Astrocyte (in vitro differentiated cells and primary cell): ENCODE results near the gene DSG1. TPM values are rescaled to one million over a fixed set of nuclear protein-coding genes. Genes with fewer than 3 reads are reported as not detected.

Experiments
- DNase-seq: peaks from one replicate; pipeline ENCODE4 v3.0.0-alpha.2; 2010; ENCODE audit warnings: low read depth
- FAIRE-seq: peaks from 2 replicates; lab custom pipeline; 2011; peaks lifted over from hg19 to GRCh38; lab: Jason Lieb, UNC
- H2AFZ ChIP-seq: 2 replicates; pipeline ENCODE4 v1.6.0; 2012; ENCODE audit warnings: low read depth, low read length, inconsistent platforms
- H3K27ac ChIP-seq: 2 replicates; pipeline ENCODE4 v1.5.1; 2011; ENCODE audit warnings: low read depth, low read length, inconsistent platforms
- H3K27me3 ChIP-seq: 2 replicates; pipeline ENCODE4 v1.6.0; 2011; ENCODE audit warnings: low read length, inconsistent platforms; ENCODE audit not compliant: insufficient read depth
- H3K36me3 ChIP-seq: 2 replicates; pipeline ENCODE4 v1.5.1; 2011; ENCODE audit warnings: low read length, inconsistent platforms; ENCODE audit not compliant: insufficient read depth
- H3K4me1 ChIP-seq: 2 replicates; pipeline ENCODE4 v1.5.1; 2011; ENCODE audit warnings: low read length, inconsistent platforms; ENCODE audit not compliant: insufficient read depth
- H3K4me2 ChIP-seq: 2 replicates; pipeline ENCODE4 v1.6.0; 2012; ENCODE audit warnings: low read length, inconsistent platforms
- H3K4me3 ChIP-seq: 2 replicates; pipeline ENCODE4 v1.5.1; 2011; ENCODE audit warnings: low read depth, mild to moderate bottlenecking, low read length, inconsistent platforms; ENCODE audit not compliant: insufficient read depth
- H3K79me2 ChIP-seq: 2 replicates; pipeline ENCODE4 v1.6.0; 2012; ENCODE audit warnings: mild to moderate bottlenecking, low read length, inconsistent platforms; ENCODE audit not compliant: insufficient read depth
- H3K9ac ChIP-seq: 2 replicates; pipeline ENCODE4 v1.6.0; 2012; ENCODE audit warnings: mild to moderate bottlenecking, low read length, inconsistent platforms
- H3K9me3 ChIP-seq: 2 replicates; pipeline ENCODE4 v1.5.1; 2012; ENCODE audit warnings: low read depth, mild to moderate bottlenecking, low read length, inconsistent platforms; ENCODE audit not compliant: insufficient read depth
- H4K20me1 ChIP-seq: 2 replicates; pipeline ENCODE4 v1.6.0; 2012; ENCODE audit warnings: low read length, inconsistent platforms; ENCODE audit not compliant: insufficient read depth
- H3K27ac Mint-ChIP-seq: one replicate; pipeline ENCODE4 v1.8.0; 2021; ENCODE audit warnings: mild to moderate bottlenecking, mixed read lengths; ENCODE audit not compliant: unreplicated experiment
- H3K27me3 Mint-ChIP-seq: one replicate; pipeline ENCODE4 v1.8.0; 2021; ENCODE audit warnings: low read depth, mixed read lengths; ENCODE audit not compliant: unreplicated experiment
- H3K36me3 Mint-ChIP-seq: one replicate; pipeline ENCODE4 v1.8.0; 2021; ENCODE audit warnings: low read depth, mixed read lengths; ENCODE audit not compliant: unreplicated experiment
- H3K4me1 Mint-ChIP-seq: one replicate; pipeline ENCODE4 v1.8.0; 2021; ENCODE audit warnings: low read depth, mixed read lengths; ENCODE audit not compliant: unreplicated experiment
- H3K4me3 Mint-ChIP-seq: one replicate; pipeline ENCODE4 v1.8.0; 2021; ENCODE audit warnings: mild to moderate bottlenecking, moderate library complexity, mixed read lengths; ENCODE audit not compliant: unreplicated experiment
- H3K9me3 Mint-ChIP-seq: one replicate; pipeline ENCODE4 v1.8.0; 2021; ENCODE audit warnings: mild to moderate bottlenecking, mixed read lengths; ENCODE audit not compliant: unreplicated experiment
- CTCF ChIP-seq: IDR thresholded peaks from 2 replicates; pipeline ENCODE4 v1.5.1; 2011; ENCODE audit warnings: low read depth, mild to moderate bottlenecking, inconsistent platforms, low read length, moderate library complexity; ENCODE audit not compliant: insufficient read depth
- EZH2 ChIP-seq: IDR thresholded peaks from 2 replicates; pipeline ENCODE4 v1.6.1; 2012; ENCODE audit warnings: mild to moderate bottlenecking, low read length, inconsistent platforms; ENCODE audit not compliant: insufficient read depth
- total RNA-seq: library from RNA; stranded (reverse); gene quantifications from 2 replicates; pipeline ENCODE4 v1.2.1, GENCODE V29; 2021

DSG1 gene
- total RNA-seq, 1 donor from 2014 or later: 0.05 TPM

GRCh38 chr18:31386741-31387140 lies 68.8 kb downstream of the DSG1 start:
- no peak overlapping the region for H3K9ac ChIP-seq
- H3K4me1 ChIP-seq: no peaks in the 10 kb centered on the region
- no peak overlapping the region for H3K4me3 ChIP-seq
- H4K20me1 ChIP-seq: no peaks in the 10 kb centered on the region
- H2AFZ ChIP-seq: no peak overlapping the region
- H3K9me3 ChIP-seq: no peaks in the 10 kb centered on the region
- Mint-ChIP-seq H3K4me3 (no peak overlapping the region), H3K36me3 (no peaks in the 10 kb centered on the region), H3K27ac (no peak overlapping the region), H3K4me1 (no peaks in the 10 kb centered on the region), H3K27me3 (no peaks in the 10 kb centered on the region), H3K9me3 (no peaks in the 10 kb centered on the region)
- H3K27ac ChIP-seq: no peak overlapping the region
- DNase-seq (peak; percentile 64), FAIRE-seq (no peak)
- H3K27me3 ChIP-seq: no peaks in the 10 kb centered on the region
- no peak overlapping the region for H3K4me2 ChIP-seq
- no peaks in the 10 kb centered on the region for H3K36me3 ChIP-seq
- TF ChIP-seq EZH2 (no peak), CTCF (no peak)
- H3K79me2 ChIP-seq: no peaks in the 10 kb centered on the region

DNA sequence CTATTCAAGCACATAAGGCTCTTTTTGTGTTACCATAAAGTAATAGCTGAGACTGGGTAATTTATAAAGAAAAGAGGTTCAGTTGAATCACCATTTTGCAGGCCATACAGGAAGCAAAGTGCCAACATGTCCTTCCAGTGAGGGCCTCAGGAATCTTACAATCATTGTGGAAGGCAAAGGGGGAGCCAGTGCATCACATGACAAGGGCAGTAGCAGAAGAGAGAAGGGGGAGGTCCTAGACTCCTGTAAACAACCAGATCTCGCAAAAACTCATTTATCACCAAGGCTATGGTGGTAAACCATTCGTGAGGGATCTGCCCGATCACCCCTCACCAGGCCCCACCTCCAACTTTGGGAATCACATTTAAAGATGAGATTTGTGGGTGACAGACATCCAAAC lies 75.3 kb downstream of the DSG1 start:
- no peak overlapping the region for H3K9ac ChIP-seq
- H3K36me3 ChIP-seq: no peaks in the 10 kb centered on the region
- no peak for FAIRE-seq
- no peaks in the 10 kb centered on the region for H3K79me2 ChIP-seq
- H2AFZ ChIP-seq: no peak overlapping the region
- H4K20me1 ChIP-seq: no peaks in the 10 kb centered on the region
- no peak overlapping the region for H3K27ac ChIP-seq
- H3K4me3 ChIP-seq: no peak overlapping the region
- Mint-ChIP-seq H3K27me3 (no peaks in the 10 kb centered on the region), H3K4me3 (no peak overlapping the region), H3K27ac (no peak overlapping the region), H3K9me3 (no peaks in the 10 kb centered on the region), H3K36me3 (no peaks in the 10 kb centered on the region), H3K4me1 (peaks cover 4% of the 10 kb centered on the region)
- H3K4me2 ChIP-seq: no peak overlapping the region
- H3K27me3 ChIP-seq: no peaks in the 10 kb centered on the region
- H3K4me1 ChIP-seq: no peaks in the 10 kb centered on the region
- no peak for DNase-seq
- H3K9me3 ChIP-seq: no peaks in the 10 kb centered on the region
- TF ChIP-seq CTCF (no peak), EZH2 (no peak)

DNA sequence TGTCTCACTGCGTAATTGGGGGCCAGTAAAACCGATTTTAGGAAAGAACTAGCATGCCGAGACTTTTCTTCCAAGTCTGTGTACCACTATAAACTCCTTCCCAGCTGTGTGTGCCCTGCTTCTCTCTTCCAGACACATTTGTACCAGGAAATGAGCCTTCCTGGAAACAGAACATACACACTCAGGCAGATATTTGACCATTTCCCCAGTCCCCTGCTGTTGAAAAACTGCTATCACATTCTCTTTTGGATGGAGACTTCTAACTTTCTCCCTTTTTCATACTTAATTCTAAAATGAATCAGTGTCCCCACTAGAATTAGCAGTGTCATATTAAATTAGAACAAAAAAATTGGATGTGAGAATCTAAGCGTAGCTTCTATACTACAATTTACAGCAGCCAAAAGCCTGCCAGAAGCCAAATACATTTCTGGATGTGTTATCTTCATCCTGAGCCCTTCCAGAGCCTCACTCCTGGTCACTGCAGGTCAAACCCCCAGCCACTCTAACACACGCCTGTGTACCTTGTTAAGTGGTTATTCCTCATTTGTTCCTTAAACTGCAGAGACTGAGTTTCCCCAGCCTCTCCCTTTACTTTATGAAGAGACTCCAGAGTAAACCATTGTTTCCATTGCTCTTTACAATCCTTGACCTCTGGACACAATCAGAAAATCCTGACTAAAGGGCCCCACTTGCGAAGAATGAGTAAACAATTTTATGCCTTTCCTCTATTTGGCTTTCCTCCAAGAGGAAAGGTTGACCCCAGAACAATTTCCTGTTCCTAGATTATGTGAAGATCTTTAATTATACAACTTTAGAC lies 79.0 kb downstream of the DSG1 start:
- Histone ChIP-seq H3K79me2 (no peaks in the 10 kb centered on the region), H3K4me2 (no peak overlapping the region), H3K36me3 (no peaks in the 10 kb centered on the region), H3K4me3 (no peak overlapping the region), H3K27ac (no peak overlapping the region), H2AFZ (no peak overlapping the region), H3K9ac (no peak overlapping the region), H4K20me1 (no peaks in the 10 kb centered on the region), H3K9me3 (no peaks in the 10 kb centered on the region), H3K27me3 (peaks cover 1% of the 10 kb centered on the region), H3K4me1 (peaks cover 6% of the 10 kb centered on the region)
- Mint-ChIP-seq H3K27me3 (no peaks in the 10 kb centered on the region), H3K4me3 (no peak overlapping the region), H3K36me3 (no peaks in the 10 kb centered on the region), H3K27ac (no peak overlapping the region), H3K9me3 (no peaks in the 10 kb centered on the region), H3K4me1 (peaks cover 15% of the 10 kb centered on the region)
- no peak for DNase-seq
- no peak for TF ChIP-seq CTCF
- no peak for TF ChIP-seq EZH2
- FAIRE-seq: no peak
